Hepatocyte (in vitro differentiated cells): Measurements from ENCODE around the gene CD177. TPM values are rescaled to one million over a fixed set of nuclear protein-coding genes. Genes with fewer than 3 reads are reported as not detected.
"Not testable (repeated sequence)": the region's sequence is repeated elsewhere in the genome, so short reads cannot be mapped to it uniquely, and the experiment has no call there.

Experiments
- DNase-seq: peaks from one replicate; pipeline ENCODE4 v3.0.0-alpha.2; 2016; ENCODE audit warnings: low spot score
- H2AFZ ChIP-seq: fragments of 200-600 bp; sonication (generic); 2 replicates; pipeline ENCODE4 v1.6.0; 2016; ENCODE audit warnings: antibody characterized with exemption, mild to moderate bottlenecking
- H3K27ac ChIP-seq: fragments of 200-600 bp; sonication (generic); 2 replicates; pipeline ENCODE4 v1.5.1; 2016; ENCODE audit warnings: mild to moderate bottlenecking
- H3K27me3 ChIP-seq: fragments of 200-600 bp; sonication (generic); 2 replicates; pipeline ENCODE4 v1.6.1; 2016
- H3K36me3 ChIP-seq: fragments of 200-600 bp; sonication (generic); replicated peaks from 2 replicates; pipeline ENCODE4 v1.5.1; 2016; ENCODE audit warnings: low read depth; ENCODE audit not compliant: insufficient read depth
- H3K4me1 ChIP-seq: fragments of 200-600 bp; sonication (generic); 2 replicates; pipeline ENCODE4 v1.5.1; 2016; ENCODE audit warnings: mild to moderate bottlenecking, moderate library complexity; ENCODE audit not compliant: insufficient read depth
- H3K4me2 ChIP-seq: fragments of 200-600 bp; sonication (generic); 2 replicates; pipeline ENCODE4 v1.6.0; 2016
- H3K4me3 ChIP-seq: fragments of 200-600 bp; sonication (generic); 2 replicates; pipeline ENCODE4 v1.5.1; 2016; ENCODE audit warnings: mild to moderate bottlenecking
- H3K79me2 ChIP-seq: fragments of 200-600 bp; sonication (generic); 2 replicates; pipeline ENCODE4 v1.6.0; 2017; ENCODE audit warnings: mild to moderate bottlenecking
- H3K9me2 ChIP-seq: fragments of 200-600 bp; sonication (generic); replicated peaks from 2 replicates; pipeline ENCODE4 v1.6.0; 2017; ENCODE audit warnings: mild to moderate bottlenecking; ENCODE audit not compliant: insufficient read depth
- H3K9me3 ChIP-seq: fragments of 200-600 bp; sonication (generic); 2 replicates; pipeline ENCODE4 v1.5.1; 2016; ENCODE audit warnings: low read depth, mild to moderate bottlenecking
- H4K20me1 ChIP-seq: fragments of 200-600 bp; sonication (generic); 2 replicates; pipeline ENCODE4 v1.6.0; 2016; ENCODE audit warnings: mild to moderate bottlenecking; ENCODE audit not compliant: insufficient read depth, poor library complexity, severe bottlenecking
- CTCF ChIP-seq: fragments of 200-600 bp; sonication (generic); IDR thresholded peaks from 2 replicates; pipeline ENCODE4 v1.5.1; 2016; ENCODE audit warnings: antibody characterized with exemption, mild to moderate bottlenecking; ENCODE audit not compliant: poor library complexity
- EZH2 ChIP-seq: fragments of 200-600 bp; sonication (generic); IDR thresholded peaks from 2 replicates; pipeline ENCODE4 v1.6.1; 2016; ENCODE audit warnings: antibody characterized with exemption, mild to moderate bottlenecking, borderline replicate concordance
- EZH2phosphoT487 ChIP-seq: fragments of 200-600 bp; sonication (generic); IDR thresholded peaks from one replicate; pipeline ENCODE4 v1.6.1; 2018; ENCODE audit warnings: antibody characterized with exemption, mild to moderate bottlenecking, low read depth, moderate library complexity; ENCODE audit not compliant: unreplicated experiment, severe bottlenecking
- WGBS: methylation state at CpG from one replicate; pipeline ENCODE4 v1.1.6; 2016; ENCODE audit warnings: low lambda C conversion rate; ENCODE audit errors: missing lambda C conversion rate; 5-methylcytosine and 5-hydroxymethylcytosine counted together
- polyA plus RNA-seq: library from polyadenylated mRNA; unstranded; fragments of >200 nt; fragmentation: Nextera tagmentation; extraction: Ambion mirVana; gene quantifications from 2 replicates; pipeline ENCODE4 v1.2.1, GENCODE V29; 2016
- total RNA-seq: library from RNA; depleted of rRNA; stranded (reverse); fragments of >200 nt; gene quantifications from 2 replicates; pipeline ENCODE4 v1.2.3, GENCODE V29; 2014

The CD177 gene
- total and polyA plus RNA-seq, 2 experiments from 2014 or later = 0.30 TPM; not detected in 1

GRCh38 chr19:43354305-43354627 is 780 bp downstream of the CD177 start:
- WGBS = 2% methylated on average over 11 of the region's 19 CpGs
- Histone ChIP-seq H2AFZ (no peak overlapping the region), H3K27me3 (peaks cover 18% of the 10 kb centered on the region), H3K4me3 (no peak overlapping the region), H4K20me1 (no peaks in the 10 kb centered on the region), H3K9me3 (no peaks in the 10 kb centered on the region), H3K4me1 (no peaks in the 10 kb centered on the region), H3K9me2 (no peaks in the 10 kb centered on the region), H3K27ac (no peak overlapping the region), H3K4me2 (peak overlapping the region; percentile 69), H3K79me2 (no peaks in the 10 kb centered on the region), H3K36me3 (no peaks in the 10 kb centered on the region)
- TF ChIP-seq CTCF (no peak), EZH2phosphoT487 (no peak), EZH2 (no peak)
- DNase-seq = peak; percentile 19

GRCh38 chr19:43356749-43357148 is 3.3 kb downstream of the CD177 start:
- WGBS = no CpG with 5 or more reads among the region's 3 CpGs
- H3K27me3 ChIP-seq = peaks cover 18% of the 10 kb centered on the region
- H2AFZ ChIP-seq, H3K9me2 ChIP-seq, H3K4me2 ChIP-seq, H3K79me2 ChIP-seq, H3K27ac ChIP-seq, H3K4me1 ChIP-seq, H3K36me3 ChIP-seq, H4K20me1 ChIP-seq, DNase-seq, H3K9me3 ChIP-seq, H3K4me3 ChIP-seq: not testable (repeated sequence)

- Histone ChIP-seq H2AFZ (no peak overlapping the region), H3K9me3 (no peaks in the 10 kb centered on the region), H3K4me3 (no peak overlapping the region), H3K4me2 (no peak overlapping the region), H3K27ac (no peak overlapping the region), H3K9me2 (no peaks in the 10 kb centered on the region), H3K36me3 (no peaks in the 10 kb centered on the region), H3K27me3 (no peaks in the 10 kb centered on the region), H3K79me2 (no peaks in the 10 kb centered on the region), H4K20me1 (no peaks in the 10 kb centered on the region), H3K4me1 (no peaks in the 10 kb centered on the region)
- TF ChIP-seq CTCF = no peak
- TF ChIP-seq EZH2phosphoT487 = no peak
- TF ChIP-seq EZH2 = no peak
- no peak for DNase-seq
- 74% methylated on average over 8 of the region's 8 CpGs for WGBS
These were observed 8.7 kb downstream of the CD177 start for GRCh38 chr19:43362179-43362578.

- Histone ChIP-seq H3K27me3 (no peaks in the 10 kb centered on the region), H3K4me1 (no peaks in the 10 kb centered on the region), H4K20me1 (no peaks in the 10 kb centered on the region), H3K4me3 (no peak overlapping the region), H3K36me3 (no peaks in the 10 kb centered on the region), H3K4me2 (no peak overlapping the region), H3K27ac (no peak overlapping the region), H3K79me2 (no peaks in the 10 kb centered on the region), H2AFZ (no peak overlapping the region), H3K9me3 (no peaks in the 10 kb centered on the region), H3K9me2 (no peaks in the 10 kb centered on the region)
- 83% methylated on average over 11 of the region's 11 CpGs for WGBS
- no peak for DNase-seq
- TF ChIP-seq CTCF (no peak), EZH2phosphoT487 (no peak), EZH2 (no peak)
These were observed 9.3 kb downstream of the CD177 start for GRCh38 chr19:43362745-43363144.

GRCh38 chr19:43365677-43366076 is 12.2 kb downstream of the CD177 start:
- not testable (repeated sequence) for H4K20me1 ChIP-seq, H3K4me2 ChIP-seq, H3K4me3 ChIP-seq, H3K27ac ChIP-seq, H3K27me3 ChIP-seq, H3K79me2 ChIP-seq, H3K9me2 ChIP-seq, H3K9me3 ChIP-seq, H3K4me1 ChIP-seq, DNase-seq, H3K36me3 ChIP-seq, H2AFZ ChIP-seq
- 94% methylated on average over 5 of the region's 9 CpGs for WGBS
